VCaP (cell line): ENCODE data around the gene BICDL1.
A peak's percentile ranks its signal among the peaks of the same experiment; 100 is the strongest.

Experiments
- H3K27ac ChIP-seq: fragments of 450-650 bp; 2 replicates; pipeline ENCODE4 v1.5.1; 2017
- TF ChIP-seq, protein P1 (sequence below): fragments of 450-650 bp; conservative IDR thresholded peaks from 2 replicates; pipeline ENCODE4 v1.5.1; 2017; ENCODE audit warnings: mild to moderate bottlenecking, moderate library complexity

BICDL1 gene

GRCh38 chr12:120055231-120056000 lies 66.4 kb downstream of the BICDL1 start:
- TF ChIP-seq, protein P1, sequence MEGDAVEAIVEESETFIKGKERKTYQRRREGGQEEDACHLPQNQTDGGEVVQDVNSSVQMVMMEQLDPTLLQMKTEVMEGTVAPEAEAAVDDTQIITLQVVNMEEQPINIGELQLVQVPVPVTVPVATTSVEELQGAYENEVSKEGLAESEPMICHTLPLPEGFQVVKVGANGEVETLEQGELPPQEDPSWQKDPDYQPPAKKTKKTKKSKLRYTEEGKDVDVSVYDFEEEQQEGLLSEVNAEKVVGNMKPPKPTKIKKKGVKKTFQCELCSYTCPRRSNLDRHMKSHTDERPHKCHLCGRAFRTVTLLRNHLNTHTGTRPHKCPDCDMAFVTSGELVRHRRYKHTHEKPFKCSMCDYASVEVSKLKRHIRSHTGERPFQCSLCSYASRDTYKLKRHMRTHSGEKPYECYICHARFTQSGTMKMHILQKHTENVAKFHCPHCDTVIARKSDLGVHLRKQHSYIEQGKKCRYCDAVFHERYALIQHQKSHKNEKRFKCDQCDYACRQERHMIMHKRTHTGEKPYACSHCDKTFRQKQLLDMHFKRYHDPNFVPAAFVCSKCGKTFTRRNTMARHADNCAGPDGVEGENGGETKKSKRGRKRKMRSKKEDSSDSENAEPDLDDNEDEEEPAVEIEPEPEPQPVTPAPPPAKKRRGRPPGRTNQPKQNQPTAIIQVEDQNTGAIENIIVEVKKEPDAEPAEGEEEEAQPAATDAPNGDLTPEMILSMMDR = no peak
- peak overlapping the region; percentile 22; the same call in 1 of the 2 replicates for H3K27ac ChIP-seq

GRCh38 chr12:120056739-120057138 lies 67.7 kb downstream of the BICDL1 start:
- no peak overlapping the region for H3K27ac ChIP-seq
- TF ChIP-seq, protein P1 = no peak

DNA sequence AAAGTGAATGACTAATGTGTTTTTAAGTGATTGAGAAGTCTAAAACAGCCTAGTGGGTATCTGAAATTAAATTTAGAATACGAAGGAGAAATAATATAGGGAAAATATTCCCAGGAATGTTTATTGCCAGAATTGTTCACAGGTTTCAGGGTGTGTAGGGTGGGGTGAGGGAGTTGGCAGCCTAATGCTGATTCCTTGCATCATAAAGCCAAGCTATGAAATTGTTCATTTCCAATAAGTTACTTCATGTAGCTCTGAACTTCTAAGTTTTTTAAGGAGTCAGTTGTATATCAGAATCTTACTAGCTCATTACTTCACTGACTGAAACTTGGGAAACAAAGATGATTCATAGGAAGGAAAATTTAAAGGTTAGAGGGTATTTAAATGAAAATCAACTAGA lies 71.2 kb downstream of the BICDL1 start:
- no peak overlapping the region for H3K27ac ChIP-seq
- TF ChIP-seq, protein P1 = no peak

DNA sequence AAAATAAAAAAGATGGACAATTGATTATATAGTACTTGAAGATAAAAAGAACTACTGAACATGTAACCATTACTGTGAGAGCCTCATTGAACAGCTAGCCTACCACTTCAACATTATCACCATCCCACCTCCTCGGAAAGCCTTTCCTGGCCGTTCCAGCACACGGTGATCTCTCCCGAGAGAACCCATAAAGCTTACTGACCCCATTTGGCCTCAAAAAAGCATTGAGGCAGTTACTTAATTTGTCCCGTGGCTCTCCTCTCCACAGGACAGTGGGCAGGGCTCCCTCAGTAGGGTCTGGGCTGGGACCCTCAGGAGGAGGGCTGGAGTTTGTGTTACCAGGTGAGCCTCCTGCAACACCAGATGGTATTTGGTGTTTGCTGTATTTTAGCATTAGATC lies 71.7 kb downstream of the BICDL1 start:
- TF ChIP-seq, protein P1 = no peak

DNA sequence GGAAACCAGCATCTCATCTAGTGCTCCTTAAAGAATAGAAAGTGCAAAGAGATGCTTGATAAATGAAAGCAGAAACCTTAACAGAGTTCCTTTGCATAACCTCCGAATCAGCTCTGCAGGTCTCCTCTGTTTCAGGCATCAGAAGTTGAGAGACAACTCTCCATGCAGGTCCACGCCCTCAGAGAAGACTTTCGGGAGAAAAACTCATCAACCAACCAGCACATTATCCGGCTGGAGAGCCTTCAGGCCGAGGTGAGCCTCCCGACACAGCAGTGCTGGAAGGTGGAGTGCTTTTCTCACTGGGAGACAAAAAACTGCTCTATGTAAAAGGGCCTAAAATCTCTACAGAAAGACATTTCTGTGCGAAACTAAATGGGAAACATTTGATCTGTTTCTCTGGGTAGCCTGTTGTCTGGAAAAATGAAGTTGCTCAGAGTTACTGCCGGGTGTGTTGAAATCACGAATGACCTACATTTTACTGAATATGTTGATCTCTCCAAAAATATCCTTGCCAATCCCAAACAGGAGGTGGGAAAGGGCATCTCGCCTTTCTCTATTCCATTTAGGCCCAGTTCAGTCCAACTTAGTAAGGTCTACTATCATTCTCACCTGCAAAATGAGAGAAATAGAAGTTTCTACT lies 72.7 kb downstream of the BICDL1 start:
- no peak overlapping the region for H3K27ac ChIP-seq

More for the DNA sequence above, 71.7 kb downstream of the BICDL1 start:
- H3K27ac ChIP-seq = no peak overlapping the region

DNA sequence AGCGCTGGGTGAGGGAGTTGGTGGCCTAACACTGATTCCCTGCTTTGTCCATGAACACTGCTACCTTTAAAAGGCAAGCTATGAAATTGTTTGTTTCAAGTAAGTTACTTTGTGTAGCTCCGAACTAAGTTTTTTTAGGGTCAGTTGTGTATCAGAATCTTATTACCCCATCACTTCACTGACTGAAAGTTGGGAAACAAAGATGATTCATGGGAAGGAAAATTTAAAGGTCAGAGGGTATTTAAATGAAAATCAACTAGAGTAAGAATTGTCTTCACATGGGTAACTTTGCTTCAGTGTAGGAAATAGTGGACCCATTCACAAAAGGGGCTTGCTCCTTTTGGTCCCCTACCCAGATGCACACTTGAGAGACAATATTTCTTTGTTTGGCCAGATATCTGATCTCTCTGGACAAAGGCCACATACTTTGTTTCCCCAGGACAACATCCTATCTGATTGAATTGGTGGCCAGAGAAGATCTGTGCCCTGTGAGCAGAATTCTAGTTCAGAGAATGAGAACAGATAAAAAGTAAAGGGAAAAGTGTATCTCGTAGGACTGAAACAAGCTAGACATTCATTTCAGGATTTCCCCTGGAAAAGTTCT lies 74.0 kb downstream of the BICDL1 start:
- TF ChIP-seq, protein P1 = no peak
- no peak overlapping the region for H3K27ac ChIP-seq

More for the DNA sequence above, 72.7 kb downstream of the BICDL1 start:
- TF ChIP-seq, protein P1 = no peak
